CD4-positive, alpha-beta T cell treated with Interleukin-2 at 100 ng/mL for 4 hours (primary cell): ENCODE measurements around the gene DRC7.
A peak's percentile ranks its signal among the peaks of the same experiment; 100 is the strongest.
"Not testable (repeated sequence)": the region's sequence is repeated elsewhere in the genome, so short reads cannot be mapped to it uniquely, and the experiment has no call there.

Source experiments
- DNase-seq: peaks from one replicate; pipeline ENCODE4 v3.0.0-alpha.2; 2020; ENCODE audit warnings: low spot score

The DRC7 gene

GRCh38 chr16:57711993-57712392, 17.4 kb downstream of the DRC7 start:
- DNase-seq, result no peak

DNA sequence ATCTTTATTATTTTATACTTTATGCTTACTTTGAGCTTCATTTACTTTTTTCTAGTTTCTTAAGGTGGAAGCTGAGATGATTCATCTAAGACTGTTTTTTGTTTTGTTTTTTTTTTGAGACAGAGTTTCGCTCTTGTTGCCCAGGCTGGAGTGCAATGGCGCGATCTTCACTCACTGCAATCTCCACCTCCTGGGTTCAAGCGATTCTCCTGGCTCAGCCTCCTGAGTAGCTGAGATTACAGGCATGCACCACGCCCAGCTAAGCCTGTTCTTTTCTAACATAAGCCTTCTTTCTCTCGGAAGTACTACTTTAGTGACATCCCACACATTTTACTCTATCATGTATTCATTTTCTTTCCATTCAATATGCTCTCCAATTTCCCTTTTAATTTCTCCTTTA, 18.0 kb downstream of the DRC7 start:
- not testable (repeated sequence) for DNase-seq

GRCh38 chr16:57713596-57713995, 19.0 kb downstream of the DRC7 start:
- no peak for DNase-seq

DNA sequence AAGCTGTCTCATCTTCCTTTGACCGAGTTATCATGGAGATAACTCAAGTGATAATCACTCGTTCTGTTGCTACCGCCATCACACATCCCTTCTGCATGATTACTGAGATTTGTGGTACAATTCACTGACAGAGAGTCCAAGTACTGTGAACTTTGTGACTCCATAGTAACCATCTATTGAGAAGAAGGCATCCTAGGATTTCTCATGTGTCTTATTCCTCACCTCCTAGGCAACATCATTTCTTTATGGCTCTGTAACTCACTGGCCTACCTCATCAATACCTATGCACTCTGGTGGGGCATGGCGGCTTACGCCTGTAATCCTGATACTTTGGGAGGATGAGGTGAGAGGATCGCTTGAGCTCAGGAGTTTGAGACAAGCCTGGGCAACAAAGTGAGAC, 19.4 kb downstream of the DRC7 start:
- no peak for DNase-seq

- DNase-seq, result peak; percentile 38
Observed at GRCh38 chr16:57720142-57720575, 25.6 kb downstream of the DRC7 start.

DNA sequence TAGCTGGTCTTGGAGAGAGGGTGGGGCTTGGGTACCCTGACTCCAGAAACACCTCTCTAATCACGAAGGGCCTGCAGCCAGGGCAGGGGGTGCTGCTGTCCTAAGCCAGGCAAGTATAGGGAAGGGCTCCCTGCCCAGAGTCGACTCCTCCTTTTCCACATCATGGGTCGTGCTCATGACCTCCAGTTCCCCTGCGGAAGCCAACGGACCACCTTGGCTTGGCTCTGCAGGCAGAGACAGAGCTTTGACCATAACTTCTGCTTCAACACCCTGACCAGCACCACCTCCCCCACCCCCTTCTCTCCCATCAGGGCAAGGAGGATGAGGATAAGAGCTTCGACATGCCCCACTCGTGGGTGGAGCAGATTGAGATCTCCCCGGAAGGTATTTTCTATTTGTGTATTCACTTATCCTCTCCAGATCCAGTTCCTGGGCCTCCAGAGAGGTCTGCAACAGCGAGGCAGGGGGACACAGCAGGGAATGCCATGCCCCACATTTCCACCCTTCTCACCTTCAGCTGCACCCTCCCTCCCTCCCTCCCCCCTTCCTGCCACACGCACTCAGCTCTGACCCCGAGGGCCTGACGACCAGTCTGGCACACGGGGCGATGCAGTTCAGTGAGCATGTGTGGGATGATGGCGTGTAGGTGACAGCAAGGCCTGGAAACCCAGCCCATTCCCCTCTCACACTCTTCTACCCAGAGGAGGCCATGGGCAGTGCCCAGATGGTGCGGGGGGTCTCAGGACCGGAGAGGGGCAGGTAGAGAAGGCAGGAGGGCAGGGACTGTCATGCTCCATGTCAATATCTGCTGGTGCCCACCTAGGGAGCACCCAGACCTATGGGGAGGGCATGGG, 27.0 kb downstream of the DRC7 start:
- DNase-seq, result no peak

DNA sequence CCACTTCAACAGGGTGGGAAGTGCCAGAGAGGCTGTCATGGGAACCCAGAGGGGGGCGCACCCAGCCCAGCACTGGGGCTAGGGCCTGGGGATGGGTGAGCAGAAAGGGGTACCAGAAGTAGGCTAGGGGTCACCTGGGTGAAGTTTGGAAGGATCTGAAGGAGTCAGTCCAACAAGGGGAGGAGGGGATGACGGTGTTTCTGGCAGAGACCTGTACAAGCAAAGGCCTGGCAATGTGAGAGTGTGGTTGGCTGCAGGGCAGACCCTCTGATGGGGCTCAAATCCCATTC, 27.5 kb downstream of the DRC7 start:
- DNase-seq, result no peak

DNA sequence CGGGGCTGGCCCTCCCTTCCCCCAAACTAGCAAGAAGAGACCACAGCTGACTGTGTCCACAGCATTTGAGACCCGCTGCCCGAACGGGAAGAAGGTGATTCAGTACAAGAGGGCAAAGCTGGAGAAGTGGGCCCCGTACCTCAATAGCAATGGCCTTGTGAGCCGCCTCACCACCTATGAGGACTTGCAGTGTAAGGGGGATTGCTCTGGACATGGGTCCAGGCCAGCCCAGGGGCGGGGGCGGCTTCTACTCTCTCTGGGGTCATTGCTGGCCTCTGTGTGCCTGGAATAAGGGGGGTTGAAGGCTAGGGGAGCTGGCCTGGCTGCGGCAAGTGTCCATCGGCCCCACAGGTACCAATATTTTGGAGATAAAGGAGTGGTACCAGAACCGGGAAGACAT, 28.0 kb downstream of the DRC7 start:
- no peak for DNase-seq

- no peak for DNase-seq
Observed at GRCh38 chr16:57723170-57723569, 28.6 kb downstream of the DRC7 start.

- DNase-seq, result no peak
Observed at GRCh38 chr16:57724531-57724930, 29.9 kb downstream of the DRC7 start.

- DNase-seq, result no peak
Observed at GRCh38 chr16:57725151-57725550, 30.5 kb downstream of the DRC7 start.

- no peak for DNase-seq
Observed at GRCh38 chr16:57725554-57725953, 30.9 kb downstream of the DRC7 start.

- no peak for DNase-seq
Observed at GRCh38 chr16:57725976-57726375, 31.4 kb downstream of the DRC7 start.

GRCh38 chr16:57726433-57726947, 31.9 kb downstream of the DRC7 start:
- DNase-seq, result no peak

DNA sequence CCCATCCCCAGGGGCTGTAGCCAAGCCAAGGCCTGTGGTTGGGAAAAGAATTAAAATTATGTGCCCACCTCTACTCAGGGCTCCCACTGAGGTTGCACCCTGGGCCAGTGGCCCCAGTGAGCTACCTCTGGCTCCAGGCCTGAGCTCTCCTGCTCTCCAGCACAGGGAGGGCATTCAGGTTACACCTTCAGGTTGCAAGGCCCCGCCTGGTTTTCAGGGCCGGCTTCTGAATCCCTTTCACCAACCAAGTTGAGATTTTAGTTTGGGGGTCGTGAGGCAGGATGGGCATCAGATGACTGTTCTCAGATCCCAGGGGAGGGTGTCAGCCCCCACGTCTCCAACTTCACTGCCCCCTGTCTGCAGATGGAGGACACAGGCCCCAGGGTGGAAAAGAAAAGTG, 33.0 kb downstream of the DRC7 start:
- DNase-seq, result no peak

DNA sequence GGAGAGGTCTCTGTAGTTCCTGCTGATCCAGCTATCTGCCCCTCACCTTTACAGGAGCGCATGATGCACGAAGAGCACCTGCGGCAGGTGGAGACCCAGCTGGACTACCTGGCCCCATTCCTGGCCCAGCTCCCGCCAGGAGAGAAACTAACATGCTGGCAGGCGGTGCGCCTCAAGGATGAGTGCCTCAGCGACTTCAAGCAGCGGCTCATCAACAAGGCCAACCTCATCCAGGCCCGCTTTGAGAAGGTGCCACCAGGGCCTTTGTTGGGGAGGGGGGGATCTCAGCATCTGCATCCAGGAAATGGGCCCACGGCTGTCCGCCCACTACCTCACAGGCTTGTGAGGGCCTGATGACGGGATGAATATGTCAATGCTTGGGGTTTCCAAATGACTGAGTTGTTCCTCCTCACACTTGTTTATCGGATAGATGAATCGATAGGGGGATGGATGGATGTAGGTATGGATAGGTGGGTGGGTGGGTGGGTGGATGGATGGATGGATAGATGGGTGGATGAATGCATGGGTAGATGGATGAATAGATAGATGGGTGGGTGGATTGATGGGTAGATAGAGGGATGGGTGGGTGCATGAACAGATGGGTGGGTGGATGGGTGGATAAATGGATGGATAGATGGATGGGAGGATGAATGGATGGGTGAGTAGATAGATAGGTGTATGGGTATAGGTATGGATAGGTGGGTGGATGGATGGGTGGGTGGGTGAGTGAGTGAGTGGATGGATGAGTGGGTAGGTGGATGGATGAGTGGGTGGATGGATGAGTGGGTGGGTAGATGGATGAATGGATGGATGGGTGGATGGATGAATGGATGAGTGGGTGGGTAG, 34.0 kb downstream of the DRC7 start:
- no peak for DNase-seq

GRCh38 chr16:57729182-57729484, 34.5 kb downstream of the DRC7 start:
- no peak for DNase-seq

DNA sequence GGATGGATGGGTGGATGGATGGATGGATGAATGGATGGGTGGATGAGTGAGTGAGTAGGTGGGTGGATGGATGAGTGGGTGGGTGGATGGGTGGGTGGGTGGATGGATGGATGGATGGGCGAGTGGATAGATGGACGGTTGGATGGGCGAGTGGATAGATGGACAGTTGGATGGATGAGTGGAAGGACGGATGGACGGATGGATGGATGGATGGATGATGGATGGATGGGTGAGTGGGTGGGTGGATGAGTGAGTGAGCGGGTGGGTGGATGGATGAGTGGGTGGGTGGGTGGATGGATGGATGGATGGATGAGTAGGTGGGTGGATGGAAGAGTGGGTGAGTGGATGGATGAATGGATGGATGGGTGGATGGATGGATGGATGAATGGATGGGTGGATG, 35.2 kb downstream of the DRC7 start:
- not testable (repeated sequence) for DNase-seq

DNA sequence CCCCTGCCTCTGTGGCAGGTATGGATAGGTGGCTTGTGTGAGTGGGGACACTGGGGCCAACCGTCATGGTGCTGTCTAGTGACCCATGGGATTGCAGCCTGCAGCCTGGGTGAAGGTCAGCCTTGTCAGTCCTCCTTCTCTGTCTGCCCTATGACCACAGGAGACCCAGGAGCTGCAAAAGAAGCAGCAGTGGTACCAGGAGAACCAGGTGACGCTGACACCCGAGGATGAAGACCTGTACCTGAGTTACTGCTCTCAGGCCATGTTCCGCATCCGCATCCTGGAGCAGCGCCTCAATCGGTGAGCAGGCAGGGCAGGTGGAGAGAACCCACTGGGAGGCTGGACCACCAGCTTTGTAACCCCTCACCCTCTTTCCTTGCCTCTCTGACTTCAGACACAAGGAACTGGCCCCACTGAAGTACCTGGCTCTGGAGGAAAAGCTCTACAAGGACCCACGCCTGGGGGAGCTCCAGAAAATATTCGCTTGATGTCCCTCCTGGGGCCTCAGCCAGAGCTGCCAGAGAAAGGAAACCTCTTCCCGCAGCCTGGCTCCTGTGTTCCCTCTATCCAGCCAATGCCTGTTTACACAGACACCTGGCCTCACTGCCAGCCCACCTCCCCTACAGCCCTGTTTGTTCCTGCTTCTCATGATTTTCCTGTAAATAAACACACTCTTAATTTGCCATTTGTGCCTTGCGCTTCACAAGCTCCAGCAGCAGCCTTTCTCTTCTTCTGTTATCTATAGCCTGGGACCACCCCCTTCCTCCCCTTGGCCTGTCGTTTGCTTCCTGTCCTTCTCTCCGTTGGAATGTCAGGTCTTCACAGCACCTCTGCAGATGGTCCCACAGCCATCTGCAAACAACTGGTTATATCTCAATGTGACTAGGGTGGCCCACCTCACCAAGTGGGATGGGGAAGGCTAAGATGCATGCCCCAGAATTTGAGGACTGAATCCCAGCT, 36.4 kb downstream of the DRC7 start:
- DNase-seq, result no peak

- DNase-seq, result no peak
Observed at GRCh38 chr16:57732037-57732436, 37.4 kb downstream of the DRC7 start.

DNA sequence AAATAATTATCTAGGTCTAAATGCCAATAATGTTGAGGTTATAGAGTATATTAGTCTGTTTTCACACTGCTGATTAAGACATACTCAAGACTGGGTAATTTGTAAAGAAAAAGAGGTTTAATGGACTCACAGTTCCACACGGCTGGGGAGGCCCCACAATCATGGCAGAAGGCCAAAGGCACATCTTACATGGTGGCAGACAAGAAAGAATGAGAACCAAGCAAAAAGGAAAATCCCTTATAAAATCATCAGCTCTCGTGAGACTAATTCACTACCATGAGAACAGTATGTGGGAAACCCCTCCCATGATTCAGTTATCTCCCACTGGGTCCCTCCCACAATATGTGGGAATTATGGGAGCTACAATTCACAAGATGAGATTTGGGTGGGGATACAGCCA, 38.1 kb downstream of the DRC7 start:
- DNase-seq, result no peak

DNA sequence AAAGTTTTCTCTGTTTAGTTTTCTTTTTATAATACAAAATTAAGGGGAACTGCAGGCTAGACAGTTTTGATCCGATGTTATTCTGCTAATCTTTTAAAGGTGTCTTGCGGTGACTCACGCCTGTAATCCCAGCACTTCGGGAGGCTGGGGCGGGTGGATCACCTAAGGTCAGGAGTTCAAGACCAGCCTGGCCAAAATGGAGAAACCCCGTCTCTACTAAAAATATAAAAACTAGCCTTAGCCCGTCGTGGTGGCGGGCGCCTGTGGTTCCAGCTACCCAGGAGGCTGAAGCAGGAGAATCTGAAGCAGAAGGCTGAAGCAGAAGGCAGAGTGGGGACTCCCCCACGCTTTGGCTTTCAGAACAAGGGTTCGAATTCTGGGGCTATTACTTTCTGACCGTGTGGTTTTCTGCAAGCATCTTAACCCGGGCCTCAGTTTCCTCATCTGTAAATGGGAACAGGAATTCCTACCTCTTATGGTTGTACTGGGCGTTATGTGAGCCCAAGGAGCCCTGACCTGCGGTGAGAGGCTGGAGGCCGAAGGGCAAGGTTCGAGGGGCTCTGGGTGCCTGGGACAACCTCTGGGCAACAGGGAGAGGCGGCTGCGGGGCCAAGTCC, 39.8 kb downstream of the DRC7 start:
- no peak for DNase-seq
